Neuronal stem cell (in vitro differentiated cells): ENCODE data around the gene DIAPH2.

Source experiments
- DNase-seq: peaks from one replicate; pipeline ENCODE4 v3.0.0-alpha.2; 2013; ENCODE audit warnings: low spot score
- H2AFZ ChIP-seq: one replicate; pipeline ENCODE4 v1.6.1; 2013; ENCODE audit warnings: mild to moderate bottlenecking, low read length, inconsistent platforms
- H2AK5ac ChIP-seq: 2 replicates; pipeline ENCODE4 v1.6.1; 2013; ENCODE audit warnings: low read depth, mild to moderate bottlenecking, inconsistent platforms, low read length, moderate library complexity, mixed read lengths
- H2BK120ac ChIP-seq: 2 replicates; pipeline ENCODE4 v1.6.1; 2013; ENCODE audit warnings: low read depth, mild to moderate bottlenecking, inconsistent platforms, low read length, moderate library complexity, mixed read lengths
- H2BK12ac ChIP-seq: one replicate; pipeline ENCODE4 v1.6.1; 2013; ENCODE audit warnings: low read length, inconsistent platforms
- H2BK15ac ChIP-seq: 2 replicates; pipeline ENCODE4 v1.6.1; 2013; ENCODE audit warnings: mild to moderate bottlenecking, low read length, inconsistent platforms, mixed read lengths
- H2BK5ac ChIP-seq: one replicate; pipeline ENCODE4 v1.6.1; 2013; ENCODE audit warnings: inconsistent platforms, mild to moderate bottlenecking, low read length, moderate library complexity
- H3K14ac ChIP-seq: one replicate; pipeline ENCODE4 v1.6.1; 2013; ENCODE audit warnings: low read length, inconsistent platforms
- H3K18ac ChIP-seq: 2 replicates; pipeline ENCODE4 v1.6.1; 2013; ENCODE audit warnings: low read length, inconsistent platforms
- H3K23ac ChIP-seq: 2 replicates; pipeline ENCODE4 v1.6.1; 2013; ENCODE audit warnings: low read depth, mild to moderate bottlenecking, mixed read lengths, low read length, inconsistent platforms; ENCODE audit not compliant: poor library complexity
- H3K27ac ChIP-seq: replicated peaks from 3 replicates; pipeline ENCODE4 v1.5.1; 2013; ENCODE audit warnings: low read length, inconsistent platforms
- H3K27me3 ChIP-seq, 3 experiments: 2 replicates each; pipeline ENCODE4 v1.6.1; 2013; ENCODE audit warnings: low read length in 3 of 3, mild to moderate bottlenecking in 2 of 3, inconsistent platforms in 1 of 3, low read depth in 1 of 3, mixed read lengths in 1 of 3, moderate library complexity in 1 of 3; ENCODE audit not compliant: control insufficient read depth in 3 of 3, insufficient read depth in 3 of 3
- H3K36me3 ChIP-seq, 2 donors: replicated peaks in 1 of 2; 2 replicates each; pipeline ENCODE4 v1.6.1; 2013; ENCODE audit warnings: low read length in 2 of 2; ENCODE audit not compliant: control insufficient read depth in 2 of 2, insufficient read depth in 2 of 2
- H3K4ac ChIP-seq: 2 replicates; pipeline ENCODE4 v1.6.1; 2013; ENCODE audit warnings: inconsistent platforms, mild to moderate bottlenecking, low read length, moderate library complexity
- H3K4me1 ChIP-seq, 2 donors: 1 replicate in 1 of 2; 2 replicates in 1 of 2; pipeline ENCODE4 v1.6.1; 2013; ENCODE audit warnings: low read length in 2 of 2, low read depth in 1 of 2; ENCODE audit not compliant: control insufficient read depth in 2 of 2, insufficient read depth in 1 of 2
- H3K4me2 ChIP-seq: one replicate; pipeline ENCODE4 v1.6.1; 2013; ENCODE audit warnings: mild to moderate bottlenecking, low read length, inconsistent platforms; ENCODE audit not compliant: insufficient read depth, poor library complexity, severe bottlenecking
- H3K4me3 ChIP-seq, 2 donors: 2 replicates each; pipeline ENCODE4 v1.5.1; 2013; ENCODE audit warnings: low read length in 2 of 2, mild to moderate bottlenecking in 2 of 2, inconsistent platforms in 1 of 2, moderate library complexity in 1 of 2
- H3K79me1 ChIP-seq: one replicate; pipeline ENCODE4 v1.6.1; 2013; ENCODE audit warnings: low read depth, mild to moderate bottlenecking, inconsistent platforms, low read length, moderate library complexity
- H3K9ac ChIP-seq: one replicate; pipeline ENCODE4 v1.6.1; 2013; ENCODE audit warnings: mild to moderate bottlenecking, low read depth, low read length, inconsistent platforms; ENCODE audit not compliant: poor library complexity
- H3K9me3 ChIP-seq, 2 donors: replicated peaks in 1 of 2; 2 replicates each; pipeline versions ENCODE3 to v1.6.1; 2013; ENCODE audit warnings: low read length in 2 of 2, mild to moderate bottlenecking in 2 of 2, inconsistent platforms in 1 of 2, low read depth in 1 of 2, mixed read lengths in 1 of 2, moderate library complexity in 1 of 2; ENCODE audit not compliant: control insufficient read depth in 2 of 2, insufficient read depth in 1 of 2
- H4K8ac ChIP-seq: one replicate; pipeline ENCODE4 v1.6.1; 2013; ENCODE audit warnings: low read depth, mild to moderate bottlenecking, inconsistent platforms, low read length, moderate library complexity
- H4K91ac ChIP-seq: one replicate; pipeline ENCODE4 v1.6.1; 2013; ENCODE audit warnings: low read length, low read depth, mild to moderate bottlenecking, inconsistent platforms; ENCODE audit not compliant: poor library complexity
- WGBS, 2 donors: extraction: QIAGEN DNeasy Blood & Tissue Kit; methylation state at CpG; one replicate each; pipeline ENCODE4 v1.1.7; 2013; ENCODE audit warnings: missing lambda C conversion rate in 2 of 2, mixed read lengths in 1 of 2; ENCODE audit not compliant: insufficient read length in 2 of 2, insufficient replicate concordance in 1 of 2; ENCODE audit errors: extremely low coverage in 2 of 2; 5-methylcytosine and 5-hydroxymethylcytosine counted together

The DIAPH2 gene

DNA sequence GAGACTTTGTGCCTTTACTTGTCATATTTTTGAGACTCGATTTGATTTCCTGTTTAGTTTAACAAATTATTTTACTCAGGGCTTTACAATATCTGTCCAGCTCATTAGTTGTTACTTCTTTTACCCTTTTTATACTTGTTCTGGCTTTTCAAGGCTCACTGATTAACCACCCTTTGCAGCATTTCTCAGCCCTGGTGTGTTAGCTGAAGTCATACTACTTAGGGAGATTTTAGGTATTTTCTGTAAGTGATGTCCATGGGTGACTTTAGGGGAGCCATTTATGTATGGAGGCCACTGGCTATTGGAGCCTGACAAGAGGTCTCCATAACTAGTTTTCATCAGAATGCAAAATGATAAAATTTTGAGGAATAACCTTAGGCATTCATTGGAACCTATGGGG lies 346.3 kb downstream of the DIAPH2 start:
- no peak overlapping the region for H2AK5ac ChIP-seq

DNA sequence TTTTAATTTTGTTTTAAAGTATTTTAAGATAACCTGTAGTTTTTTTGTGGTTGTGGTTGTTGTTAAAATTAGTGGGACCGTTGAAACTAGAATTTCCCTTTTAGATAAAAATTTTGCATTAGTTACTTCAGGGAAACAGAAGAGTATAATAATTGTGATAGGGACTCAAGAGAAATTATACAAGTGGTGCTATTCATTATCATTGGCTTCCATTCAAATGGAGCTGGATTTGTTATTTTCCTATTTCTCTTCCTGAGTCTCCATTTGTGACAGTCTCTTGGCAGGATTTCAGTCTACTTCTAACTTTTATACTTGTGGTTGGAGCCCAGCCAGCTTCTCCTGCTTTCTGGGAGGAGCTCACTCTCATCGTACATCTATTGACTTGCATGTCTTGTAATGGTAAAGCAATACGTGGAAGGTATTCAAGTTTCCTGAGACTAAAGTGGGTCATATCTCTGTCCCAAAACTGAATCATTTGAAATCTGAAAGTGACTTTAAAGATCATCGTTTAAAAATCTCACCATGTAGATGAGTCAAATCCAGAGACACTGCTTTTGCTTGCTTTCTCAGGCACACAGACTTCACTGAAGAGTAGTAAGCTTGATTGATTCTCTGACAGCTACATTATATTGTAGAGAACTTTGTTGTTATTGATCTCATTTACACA lies 354.9 kb downstream of the DIAPH2 start:
- no peaks in the 10 kb centered on the region for H3K36me3 ChIP-seq
- H3K9me3 ChIP-seq = no peaks in the 10 kb centered on the region
- H4K8ac ChIP-seq = no peak overlapping the region
- H3K18ac ChIP-seq = no peak overlapping the region
- no peak overlapping the region for H2BK120ac ChIP-seq
- H3K27me3 ChIP-seq = no peaks in the 10 kb centered on the region
- no peak overlapping the region for H3K4ac ChIP-seq
- no CpG with 5 or more reads among the region's 4 CpGs for WGBS, 2 donors
- no peak for DNase-seq
- H3K79me1 ChIP-seq = no peaks in the 10 kb centered on the region
- no peak overlapping the region for H2BK15ac ChIP-seq
- no peak overlapping the region for H2AK5ac ChIP-seq
- H4K91ac ChIP-seq = no peak overlapping the region
- H3K4me2 ChIP-seq = no peak overlapping the region
- no peaks in the 10 kb centered on the region for H3K4me1 ChIP-seq
- no peak overlapping the region for H3K14ac ChIP-seq
- no peak overlapping the region for H2BK5ac ChIP-seq
- no peak overlapping the region for H3K4me3 ChIP-seq
- H3K23ac ChIP-seq = no peak overlapping the region
- H2BK12ac ChIP-seq = no peak overlapping the region
- no peak overlapping the region for H3K27ac ChIP-seq
- no peak overlapping the region for H2AFZ ChIP-seq
- H3K9ac ChIP-seq = no peak overlapping the region

More for the DNA sequence above, 346.3 kb downstream of the DIAPH2 start:
- DNase-seq = no peak
- H3K23ac ChIP-seq = no peak overlapping the region
- no peaks in the 10 kb centered on the region for H3K79me1 ChIP-seq
- H2BK12ac ChIP-seq = no peak overlapping the region
- H3K4me2 ChIP-seq = no peak overlapping the region
- H3K36me3 ChIP-seq = no peaks in the 10 kb centered on the region
- H3K18ac ChIP-seq = no peak overlapping the region
- no peak overlapping the region for H3K4me3 ChIP-seq
- H2AFZ ChIP-seq = no peak overlapping the region
- no peak overlapping the region for H3K9ac ChIP-seq
- no peaks in the 10 kb centered on the region for H3K27me3 ChIP-seq
- H2BK120ac ChIP-seq = no peak overlapping the region
- no peaks in the 10 kb centered on the region for H3K9me3 ChIP-seq
- no peak overlapping the region for H2BK5ac ChIP-seq
- no peak overlapping the region for H4K91ac ChIP-seq
- no CpG with 5 or more reads among the region's 1 CpG for WGBS, 2 donors
- no peak overlapping the region for H2BK15ac ChIP-seq
- no peak overlapping the region for H3K14ac ChIP-seq
- peaks cover 0 to 14% of the 10 kb centered on the region in 2 donors for H3K4me1 ChIP-seq
- H3K27ac ChIP-seq = no peak overlapping the region
- H3K4ac ChIP-seq = no peak overlapping the region
- no peak overlapping the region for H4K8ac ChIP-seq

DNA sequence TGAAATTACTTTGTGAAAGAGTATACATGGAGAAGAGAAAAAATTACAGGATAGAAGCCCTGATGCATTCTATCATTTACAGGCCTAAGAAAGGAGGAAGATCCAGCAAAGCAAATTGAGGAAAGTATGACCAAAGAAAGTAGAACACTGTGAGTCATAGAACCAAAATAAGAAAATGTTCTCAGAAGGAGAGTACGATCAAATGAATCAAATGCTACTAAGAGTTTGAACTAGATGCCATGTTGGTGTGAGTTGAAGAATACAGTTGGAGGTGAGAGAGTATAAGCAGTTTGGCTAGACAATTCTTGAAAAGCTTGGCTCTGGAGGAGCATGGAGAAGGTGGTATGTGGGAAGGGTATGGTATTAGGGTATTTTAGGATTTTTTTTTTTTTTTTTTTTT lies 360.8 kb downstream of the DIAPH2 start:
- Histone ChIP-seq H3K36me3 (no peaks in the 10 kb centered on the region), H3K14ac (no peak overlapping the region), H2BK15ac (no peak overlapping the region), H3K9me3 (no peaks in the 10 kb centered on the region), H4K8ac (no peak overlapping the region), H3K4ac (no peak overlapping the region), H2BK5ac (no peak overlapping the region), H3K23ac (no peak overlapping the region), H3K18ac (no peak overlapping the region), H3K4me1 (no peaks in the 10 kb centered on the region), H3K4me2 (no peak overlapping the region), H2AFZ (no peak overlapping the region), H2AK5ac (no peak overlapping the region), H3K27ac (no peak overlapping the region), H2BK120ac (no peak overlapping the region), H2BK12ac (no peak overlapping the region), H3K79me1 (no peaks in the 10 kb centered on the region), H3K27me3 (no peaks in the 10 kb centered on the region), H3K4me3 (no peak overlapping the region), H4K91ac (no peak overlapping the region), H3K9ac (no peak overlapping the region)
- DNase-seq = no peak
- no CpG with 5 or more reads among the region's 1 CpG for WGBS, 2 donors

DNA sequence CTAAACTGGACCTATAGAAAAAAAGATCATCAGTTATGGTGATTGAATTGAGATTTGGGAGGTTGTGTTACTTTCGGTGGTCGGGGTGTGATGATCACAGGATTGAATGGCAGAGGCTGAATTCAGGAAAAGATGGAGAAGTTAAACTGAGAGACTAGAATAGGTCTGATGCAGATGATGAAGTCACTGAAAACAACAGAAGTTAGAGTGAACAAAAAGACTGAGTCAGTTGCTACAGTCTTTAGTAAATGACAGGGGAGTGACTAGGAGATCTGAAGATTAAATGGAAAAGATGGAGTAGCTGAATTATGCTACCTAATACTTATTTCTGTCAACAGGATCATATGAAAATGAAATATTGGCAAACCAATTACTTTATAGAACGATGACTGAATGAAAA lies 362.2 kb downstream of the DIAPH2 start:
- Histone ChIP-seq H2BK12ac (no peak overlapping the region), H3K4me3 (no peak overlapping the region), H3K27ac (no peak overlapping the region), H3K14ac (no peak overlapping the region), H4K91ac (no peak overlapping the region), H3K9me3 (no peaks in the 10 kb centered on the region), H3K4ac (no peak overlapping the region), H3K79me1 (no peaks in the 10 kb centered on the region), H4K8ac (no peak overlapping the region), H2AK5ac (no peak overlapping the region), H2BK5ac (no peak overlapping the region), H3K36me3 (no peaks in the 10 kb centered on the region), H3K4me1 (no peaks in the 10 kb centered on the region), H3K4me2 (no peak overlapping the region), H3K23ac (no peak overlapping the region), H2AFZ (no peak overlapping the region), H3K9ac (no peak overlapping the region), H3K27me3 (no peaks in the 10 kb centered on the region), H2BK15ac (no peak overlapping the region), H2BK120ac (no peak overlapping the region), H3K18ac (no peak overlapping the region)
- WGBS, 2 donors = no CpG with 5 or more reads among the region's 3 CpGs
- DNase-seq = no peak
